Activated T-helper 1 cell treated with anti-CD3 and anti-CD28 coated beads, Interleukin-2, amount 50 U/mL, for 16 hours (primary cell): ENCODE data around the gene WDR19.
"Not testable (repeated sequence)": the region's sequence is repeated elsewhere in the genome, so short reads cannot be mapped to it uniquely, and the experiment has no call there.

Experiments
- DNase-seq, 2 donors: peaks; one replicate each; pipeline ENCODE4 v3.0.0-alpha.2; 2020; ENCODE audit warnings: low read depth in 1 of 2, low spot score in 1 of 2

The WDR19 gene

GRCh38 chr4:39181905-39182638, at the start of gene WDR19:
TSS of gene WDR19 (plus strand) at chr4:39182529. CDS start at chr4:39182558, 29 bp downstream.
- peak; percentile 96 to 98 for DNase-seq

DNA sequence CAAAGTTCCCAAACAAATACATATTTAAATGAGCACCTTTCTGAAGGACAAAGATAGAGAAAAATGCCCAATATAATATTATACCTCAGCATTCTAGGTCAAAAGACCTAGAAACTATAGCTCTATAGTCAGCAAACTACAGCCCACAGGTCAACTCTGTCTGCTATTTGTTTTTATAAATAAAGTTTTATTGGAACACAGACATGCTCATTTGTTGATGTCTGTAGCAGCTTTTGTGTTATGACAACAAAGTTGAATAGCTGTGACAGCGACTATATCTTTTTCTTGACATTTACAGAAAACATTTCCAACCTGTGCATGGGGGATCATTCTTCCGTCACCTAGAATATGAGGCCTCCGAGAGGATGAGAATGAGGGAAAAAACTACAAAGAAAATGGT, 48.7 kb upstream of the WDR19 start:
- DNase-seq, result no peak

GRCh38 chr4:39134683-39135306, 47.5 kb upstream of the WDR19 start:
- no peak for DNase-seq

DNA sequence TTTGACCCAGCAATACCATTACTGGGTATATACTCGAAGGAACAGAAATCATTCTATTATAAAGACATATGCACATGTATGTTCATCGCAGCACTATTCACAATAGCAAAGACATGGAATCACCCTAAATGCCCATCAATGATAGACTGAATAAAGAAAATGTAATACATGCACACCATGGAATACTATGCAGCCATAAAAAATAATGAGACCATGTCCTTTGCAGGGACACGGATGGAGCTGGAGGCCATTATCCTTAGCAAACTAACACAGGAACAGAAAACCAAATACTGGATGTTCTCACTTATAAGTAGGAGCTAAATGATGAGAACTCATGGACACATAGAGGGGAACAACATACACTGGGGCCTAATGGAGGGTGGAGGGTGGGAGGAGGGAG, 44.1 kb upstream of the WDR19 start:
- not testable (repeated sequence) for DNase-seq

DNA sequence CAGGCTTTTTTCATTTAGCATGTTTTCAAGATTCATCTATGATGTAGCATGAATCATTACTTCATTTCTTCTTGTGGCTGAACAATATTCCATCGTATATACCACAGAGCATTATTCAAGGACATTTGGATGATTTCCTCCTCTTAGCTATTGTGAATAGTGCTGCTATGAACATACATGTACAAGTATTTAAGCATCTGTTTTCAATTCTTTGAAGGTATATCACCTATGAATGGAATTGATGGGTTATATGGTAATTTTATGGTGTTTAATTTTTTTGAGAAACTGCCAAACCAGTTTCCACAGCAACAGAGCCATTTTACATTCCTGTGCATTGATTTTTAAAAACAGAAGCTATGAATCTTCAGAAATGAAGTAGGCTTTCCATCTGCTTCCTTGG, 36.1 kb upstream of the WDR19 start:
- DNase-seq, result no peak

DNA sequence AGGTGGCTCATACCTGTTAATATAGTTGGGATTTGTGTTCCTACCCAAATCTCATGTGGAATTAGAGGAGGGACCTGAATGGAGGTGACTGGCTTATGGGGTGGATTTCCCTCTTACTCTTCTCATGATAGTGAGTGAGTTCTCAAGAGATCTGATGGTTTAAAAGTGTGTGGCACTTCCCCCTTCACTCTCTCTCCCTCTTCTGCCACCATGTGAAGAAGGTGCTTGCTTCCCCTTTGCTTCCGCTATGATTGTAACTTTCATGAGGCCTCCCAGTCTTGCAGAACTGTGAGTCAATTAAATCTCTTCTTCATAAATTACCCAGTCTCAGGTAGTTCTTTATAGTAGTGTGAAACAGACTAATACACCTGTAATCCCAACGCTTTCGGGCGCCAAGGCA, 28.3 kb upstream of the WDR19 start:
- no peak for DNase-seq

DNA sequence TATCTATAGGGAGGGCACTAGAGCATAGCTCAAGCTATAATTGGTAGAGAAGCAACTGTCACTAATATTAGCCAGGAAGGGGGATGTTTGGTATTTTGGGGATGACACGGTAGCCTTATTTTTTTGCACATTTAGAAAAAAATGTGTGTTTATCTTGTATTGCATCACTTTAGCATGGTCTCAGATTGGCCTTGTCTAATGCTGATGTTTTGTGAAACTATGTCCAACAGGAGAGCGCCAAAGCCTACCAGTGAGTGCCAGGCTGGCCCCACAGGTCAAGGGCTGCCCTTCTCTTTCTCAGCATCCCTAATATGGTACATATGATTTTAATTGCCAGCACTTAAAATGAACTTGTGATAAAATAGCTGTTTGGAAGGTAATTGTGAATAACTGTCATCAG, 24.8 kb upstream of the WDR19 start:
- DNase-seq, result no peak

DNA sequence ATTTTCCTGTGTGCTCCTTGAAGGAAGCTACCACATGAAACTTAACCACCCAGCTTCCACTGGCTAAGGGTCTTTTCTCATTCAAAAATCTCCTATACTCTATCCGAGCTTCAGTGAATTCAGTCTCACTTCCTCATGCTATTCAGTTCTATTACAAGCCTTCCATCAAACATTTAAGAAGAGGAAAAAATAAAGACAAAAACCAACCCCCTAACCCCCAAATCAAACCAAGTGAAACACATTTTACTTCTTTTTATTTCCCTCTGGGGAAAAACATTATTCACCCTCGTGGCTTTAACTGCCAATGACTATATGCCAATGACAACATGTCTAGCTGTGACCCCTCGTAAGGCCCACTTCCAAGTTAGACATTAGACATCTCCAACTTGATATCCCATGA, 16.2 kb upstream of the WDR19 start:
- no peak for DNase-seq

DNA sequence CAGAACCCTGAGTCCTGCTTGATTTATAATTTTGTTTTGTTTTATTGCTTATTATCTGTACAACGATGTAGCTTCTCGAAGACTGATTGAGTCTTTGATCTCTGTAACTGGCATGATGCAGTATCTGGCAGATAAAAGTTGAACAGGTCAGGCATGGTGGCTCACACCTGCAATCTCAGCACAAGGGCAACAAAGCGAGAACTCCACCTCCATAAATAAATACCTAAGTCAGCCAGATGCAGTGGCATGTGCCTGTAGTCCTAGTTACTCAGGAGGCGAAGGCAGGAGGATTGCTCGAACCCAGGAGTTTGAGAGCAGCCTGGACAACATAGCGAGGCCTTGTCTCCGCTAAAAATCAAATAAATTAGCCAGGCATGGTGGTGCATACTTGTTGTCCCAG, 15.7 kb upstream of the WDR19 start:
- DNase-seq, result no peak

DNA sequence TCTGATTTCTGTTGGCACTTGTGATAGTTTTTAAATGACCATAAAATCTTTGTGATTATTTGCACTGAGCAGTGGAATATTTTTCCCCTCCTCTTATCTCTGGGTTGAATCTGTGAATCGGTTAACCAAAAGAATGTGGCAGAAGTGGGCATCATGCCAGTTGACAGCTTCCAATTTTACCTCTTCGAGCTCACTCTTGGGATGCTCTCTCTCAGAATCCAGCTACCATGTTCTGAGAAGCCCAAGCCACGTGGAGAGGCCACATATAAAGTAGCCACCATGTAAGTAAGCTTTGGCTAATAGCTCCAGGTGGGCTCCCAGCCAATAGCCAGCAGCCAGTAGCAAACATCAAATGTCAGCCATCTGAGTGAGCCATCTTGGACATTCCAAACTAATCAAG, 12.9 kb upstream of the WDR19 start:
- no peak for DNase-seq

DNA sequence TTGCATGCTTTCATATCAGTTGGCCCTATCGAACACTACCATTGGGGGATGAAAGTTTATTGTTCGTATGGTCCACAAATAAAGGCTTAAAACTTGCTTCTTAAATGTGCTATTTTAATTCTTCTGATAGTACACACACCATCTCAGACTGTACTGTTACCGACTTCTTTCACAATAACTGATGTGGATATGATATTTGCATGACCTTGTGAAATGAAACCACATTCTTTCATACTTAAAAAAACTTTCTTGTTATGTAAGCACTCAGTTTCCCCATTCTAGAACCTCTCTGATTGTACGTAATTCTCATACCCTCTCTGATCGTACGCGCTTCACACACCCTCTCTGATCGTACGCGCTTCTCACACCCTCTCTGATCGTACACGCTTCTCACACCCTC, 12.0 kb upstream of the WDR19 start:
- no peak for DNase-seq

- no peak for DNase-seq
These were observed 3.6 kb upstream of the WDR19 start for GRCh38 chr4:39178706-39179105.

GRCh38 chr4:39179681-39180080, 2.6 kb upstream of the WDR19 start:
- no peak for DNase-seq

- not testable (repeated sequence) for DNase-seq
These were observed 1.7 kb upstream of the WDR19 start for GRCh38 chr4:39180629-39181028.

DNA sequence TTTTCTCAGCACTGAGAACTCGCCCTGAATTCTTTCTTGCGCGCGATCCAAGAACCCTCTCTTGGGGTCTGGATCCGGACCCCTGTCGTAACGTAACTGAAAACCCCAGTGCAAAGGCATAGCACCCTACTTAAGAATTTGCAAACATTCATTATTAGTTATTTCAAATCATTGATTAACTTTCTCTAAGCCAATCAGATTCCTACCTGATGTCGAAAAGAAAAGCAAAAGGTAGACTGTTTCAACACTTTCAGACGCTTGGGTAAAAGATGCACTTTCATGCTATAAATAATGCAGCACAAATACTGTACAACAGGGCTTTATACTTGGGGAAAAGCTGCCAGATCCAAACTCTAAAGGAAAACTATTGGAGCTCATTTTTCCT, 817 bp upstream of the WDR19 start:
- no peak for DNase-seq

- no peak for DNase-seq
These were observed 19.6 kb downstream of the WDR19 start for GRCh38 chr4:39201963-39202362.

- DNase-seq, result no peak
These were observed 22.2 kb downstream of the WDR19 start for GRCh38 chr4:39204543-39204942.

DNA sequence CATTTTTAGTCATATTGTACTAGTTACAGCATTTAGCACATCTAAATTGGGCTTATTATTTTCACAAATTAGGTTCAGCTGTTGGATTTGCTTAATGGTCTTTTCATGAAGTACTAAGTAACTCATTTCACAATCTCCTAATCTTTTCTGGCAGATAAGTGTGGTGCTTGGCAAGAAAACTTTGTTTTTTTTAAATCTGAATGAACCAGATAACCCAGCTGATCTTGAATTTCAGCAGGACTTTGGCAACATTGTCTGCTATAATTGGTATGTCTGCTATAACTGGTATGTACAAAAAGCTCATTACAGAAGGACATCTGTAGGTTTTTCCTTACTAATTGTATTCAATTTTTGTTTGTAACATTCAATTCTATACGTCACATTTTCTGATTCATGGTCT, 22.7 kb downstream of the WDR19 start:
- DNase-seq, result no peak

- DNase-seq, result no peak
These were observed 23.1 kb downstream of the WDR19 start for GRCh38 chr4:39205476-39205875.

DNA sequence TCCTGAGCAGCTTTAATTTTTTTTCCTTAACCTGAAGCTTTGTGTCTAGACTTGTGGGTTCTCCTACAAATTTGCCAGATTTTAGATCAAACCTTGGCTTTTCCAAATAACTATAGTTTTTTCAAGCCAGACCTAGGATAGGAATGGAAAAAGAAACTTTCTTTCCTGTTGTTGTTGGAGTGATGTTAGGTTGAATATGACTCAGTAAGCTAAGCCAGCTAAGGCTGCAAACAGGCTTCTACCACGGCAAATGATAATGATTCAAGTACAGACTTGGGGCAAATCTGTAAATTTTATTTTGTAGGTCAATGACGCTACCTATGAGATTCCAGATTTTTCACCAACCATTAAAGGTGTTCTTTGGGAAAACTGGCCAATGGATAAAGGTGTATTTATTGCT, 45.6 kb downstream of the WDR19 start:
- DNase-seq, result no peak

- DNase-seq, result no peak
These were observed 46.0 kb downstream of the WDR19 start for GRCh38 chr4:39228377-39228776.

- no peak for DNase-seq
These were observed 48.1 kb downstream of the WDR19 start for GRCh38 chr4:39230462-39230861.

- no peak for DNase-seq
These were observed 49.3 kb downstream of the WDR19 start for GRCh38 chr4:39231660-39232059.
